NCI-H2029 (cell line): Measurements from ENCODE around the gene SOX6.
"Not testable (repeated sequence)": the region's sequence is repeated elsewhere in the genome, so short reads cannot be mapped to it uniquely, and the experiment has no call there.

Source experiments
- DNase-seq: peaks from one replicate; lab custom pipeline; 2025; lab: John Stamatoyannopoulos, UW

The SOX6 gene

GRCh38 chr11:16095756-16096155, 260.6 kb downstream of the SOX6 start:
- no peak for DNase-seq

GRCh38 chr11:16093889-16094653, 262.3 kb downstream of the SOX6 start:
- no peak for DNase-seq

GRCh38 chr11:16091862-16092261, 264.5 kb downstream of the SOX6 start:
- DNase-seq, result no peak

GRCh38 chr11:16089481-16089880, 266.9 kb downstream of the SOX6 start:
- DNase-seq, result no peak

- no peak for DNase-seq
Observed at GRCh38 chr11:16088774-16089173, 267.6 kb downstream of the SOX6 start.

GRCh38 chr11:16087886-16088285, 268.5 kb downstream of the SOX6 start:
- no peak for DNase-seq

- no peak for DNase-seq
Observed at GRCh38 chr11:16086229-16086819, 270.0 kb downstream of the SOX6 start.

- peak; percentile 37 for DNase-seq
Observed at GRCh38 chr11:16082095-16083055, 274.0 kb downstream of the SOX6 start.

GRCh38 chr11:16081382-16082094, 274.8 kb downstream of the SOX6 start:
- no peak for DNase-seq

- no peak for DNase-seq
Observed at GRCh38 chr11:16080688-16081381, 275.5 kb downstream of the SOX6 start.

GRCh38 chr11:16078936-16079335, 277.4 kb downstream of the SOX6 start:
- DNase-seq, result peak; percentile 1

GRCh38 chr11:16070573-16070972, 285.8 kb downstream of the SOX6 start:
- DNase-seq, result no peak

- not testable (repeated sequence) for DNase-seq
Observed at GRCh38 chr11:16067268-16067667, 289.1 kb downstream of the SOX6 start.

GRCh38 chr11:16059332-16059731, 297.0 kb downstream of the SOX6 start:
- no peak for DNase-seq

- DNase-seq, result no peak
Observed at GRCh38 chr11:16058671-16059070, 297.7 kb downstream of the SOX6 start.

GRCh38 chr11:16052750-16053149, 303.6 kb downstream of the SOX6 start:
- no peak for DNase-seq

- DNase-seq, result peak; percentile 9
Observed at GRCh38 chr11:16049611-16050010, 306.7 kb downstream of the SOX6 start.

GRCh38 chr11:16047073-16047472, 309.3 kb downstream of the SOX6 start:
- DNase-seq, result no peak

GRCh38 chr11:16043617-16044016, 312.7 kb downstream of the SOX6 start:
- no peak for DNase-seq

- no peak for DNase-seq
Observed at GRCh38 chr11:16041207-16041606, 315.1 kb downstream of the SOX6 start.

GRCh38 chr11:16040151-16040550, 316.2 kb downstream of the SOX6 start:
- DNase-seq, result no peak
